AG04449 (cell line): Measurements from ENCODE around the gene PKP3.
"Not testable (repeated sequence)": the region's sequence is repeated elsewhere in the genome, so short reads cannot be mapped to it uniquely, and the experiment has no call there.

Source experiments
- CTCF ChIA-PET: fragments of 350-600 bp; formaldehyde crosslinking; extraction: SDS; loops from one replicate; lab custom pipeline; 2021; ENCODE audit warnings: antibody characterized with exemption; lab: Yijun Ruan, JAX
- POLR2A ChIA-PET: fragments of 400-600, 350-600 bp; formaldehyde crosslinking; extraction: SDS; loops from one replicate; lab custom pipeline; 2020; ENCODE audit warnings: antibody characterized with exemption, inconsistent platforms; lab: Yijun Ruan, JAX
- DNase-seq: peaks from one replicate; pipeline ENCODE4 v3.0.0-alpha.2; 2010; ENCODE audit warnings: low read depth, low spot score
- H3K4me3 ChIP-seq: 2 replicates; pipeline ENCODE4 v1.5.1; 2011; ENCODE audit warnings: low read depth, mild to moderate bottlenecking, control low read depth, low read length
- TF ChIP-seq, protein P1 (sequence below): IDR thresholded peaks from one replicate; pipeline ENCODE4 v1.5.1; 2011; ENCODE audit warnings: mild to moderate bottlenecking, moderate library complexity, low read length, control low read depth, inconsistent platforms; ENCODE audit not compliant: insufficient read depth; ENCODE audit errors: missing control alignments

Gene PKP3

DNA sequence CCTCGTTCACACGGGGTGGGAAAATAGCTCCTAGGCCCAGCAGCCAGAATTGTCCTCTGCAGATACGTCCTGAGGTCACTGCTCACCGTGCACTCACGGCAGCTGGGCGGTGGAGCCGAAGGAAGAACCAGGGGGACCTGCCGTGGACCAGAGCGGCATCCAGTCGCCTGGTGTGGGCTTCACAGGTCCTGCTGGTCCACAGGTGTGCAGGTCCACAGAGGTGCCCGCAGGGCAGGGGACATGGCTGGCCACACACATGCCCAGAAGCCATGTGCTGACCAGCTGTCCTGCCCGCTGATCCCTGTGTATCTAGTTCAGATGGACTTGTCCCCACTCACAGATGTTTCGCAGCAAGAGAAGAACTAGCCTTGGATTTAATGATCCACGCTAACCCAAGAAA is 10.6 kb upstream of the PKP3 start:
- no peak overlapping the region for H3K4me3 ChIP-seq
- ChIA-PET CTCF (interaction anchor here (1.2 to 2.9 kb wide), 2 partner anchors 13 to 66 kb away, joined by 3 to 7 read pairs; no protein-coding TSS in a partner anchor), POLR2A (no interaction called here)
- TF ChIP-seq, protein P1, sequence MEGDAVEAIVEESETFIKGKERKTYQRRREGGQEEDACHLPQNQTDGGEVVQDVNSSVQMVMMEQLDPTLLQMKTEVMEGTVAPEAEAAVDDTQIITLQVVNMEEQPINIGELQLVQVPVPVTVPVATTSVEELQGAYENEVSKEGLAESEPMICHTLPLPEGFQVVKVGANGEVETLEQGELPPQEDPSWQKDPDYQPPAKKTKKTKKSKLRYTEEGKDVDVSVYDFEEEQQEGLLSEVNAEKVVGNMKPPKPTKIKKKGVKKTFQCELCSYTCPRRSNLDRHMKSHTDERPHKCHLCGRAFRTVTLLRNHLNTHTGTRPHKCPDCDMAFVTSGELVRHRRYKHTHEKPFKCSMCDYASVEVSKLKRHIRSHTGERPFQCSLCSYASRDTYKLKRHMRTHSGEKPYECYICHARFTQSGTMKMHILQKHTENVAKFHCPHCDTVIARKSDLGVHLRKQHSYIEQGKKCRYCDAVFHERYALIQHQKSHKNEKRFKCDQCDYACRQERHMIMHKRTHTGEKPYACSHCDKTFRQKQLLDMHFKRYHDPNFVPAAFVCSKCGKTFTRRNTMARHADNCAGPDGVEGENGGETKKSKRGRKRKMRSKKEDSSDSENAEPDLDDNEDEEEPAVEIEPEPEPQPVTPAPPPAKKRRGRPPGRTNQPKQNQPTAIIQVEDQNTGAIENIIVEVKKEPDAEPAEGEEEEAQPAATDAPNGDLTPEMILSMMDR: no peak
- DNase-seq: no peak

DNA sequence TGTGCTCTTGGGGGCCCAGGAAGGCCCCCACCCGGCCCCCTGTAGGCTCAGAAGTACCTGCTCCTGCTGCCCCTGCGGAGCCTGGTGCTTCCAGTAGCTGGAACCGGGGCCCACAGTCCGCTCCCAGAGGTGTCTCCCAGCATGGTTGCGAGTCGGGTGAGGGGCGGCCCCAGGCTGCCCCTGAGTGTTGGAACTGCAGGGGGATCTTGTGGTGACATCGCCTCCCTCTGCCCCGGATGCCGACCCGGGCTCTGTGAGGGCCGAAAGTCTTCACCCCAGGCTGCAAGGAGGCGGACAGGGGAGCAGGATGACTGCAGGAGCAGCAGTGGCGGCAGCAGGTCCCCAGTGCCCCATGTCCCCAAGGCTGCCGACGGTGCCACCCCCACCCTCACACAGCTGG is 9.5 kb upstream of the PKP3 start:
- no peak for DNase-seq
- H3K4me3 ChIP-seq: no peak overlapping the region
- ChIA-PET POLR2A (no interaction called here), CTCF (interaction anchor here (1.2 to 2.9 kb wide), 2 partner anchors 12 to 65 kb away, joined by 3 to 7 read pairs; no protein-coding TSS in a partner anchor)
- TF ChIP-seq, protein P1: no peak

DNA sequence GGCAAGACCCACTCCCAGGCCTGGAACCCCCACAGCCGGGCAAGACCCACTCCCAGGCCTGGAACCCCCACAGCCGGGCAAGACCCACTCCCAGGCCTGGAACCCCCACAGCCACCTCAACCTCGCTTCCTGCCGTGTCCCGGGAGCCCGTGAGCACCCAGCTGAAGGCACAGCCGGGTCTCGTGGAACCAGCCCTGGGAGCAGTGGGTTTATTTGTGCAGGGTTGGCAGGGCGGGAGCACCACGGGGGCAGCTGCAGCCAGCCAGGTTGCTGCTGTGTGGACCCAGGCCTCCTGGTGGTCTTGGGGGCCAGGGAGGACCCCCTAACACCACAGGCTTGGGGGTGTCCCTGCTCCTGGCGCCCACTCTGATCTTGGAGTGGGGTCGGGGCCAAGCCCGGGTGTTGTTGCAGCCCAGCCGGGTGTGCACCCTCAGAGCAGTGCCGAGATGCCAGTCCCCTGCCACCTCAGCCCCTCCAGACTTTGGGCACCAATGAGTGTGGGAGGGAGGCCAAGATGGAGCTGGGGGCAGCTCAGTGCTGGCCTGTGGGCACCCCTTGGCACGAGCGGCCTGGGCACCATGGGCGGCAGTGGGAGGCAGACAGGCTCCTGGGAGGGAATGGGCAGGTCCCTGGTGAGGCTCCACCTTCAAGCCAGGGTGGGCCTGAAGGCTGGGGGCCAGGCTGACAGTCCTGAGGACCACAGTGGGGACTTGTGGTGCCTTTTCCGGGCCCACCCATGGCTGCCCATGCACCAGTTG is 8.2 kb upstream of the PKP3 start:
- no peak for DNase-seq
- H3K4me3 ChIP-seq: no peak overlapping the region
- CTCF ChIA-PET: interaction anchor here (1.0 to 1.7 kb wide), 2 partner anchors 15 to 80 kb away, joined by 3 to 6 read pairs; no protein-coding TSS in a partner anchor
- TF ChIP-seq, protein P1: no peak
- POLR2A ChIA-PET: no interaction called here

DNA sequence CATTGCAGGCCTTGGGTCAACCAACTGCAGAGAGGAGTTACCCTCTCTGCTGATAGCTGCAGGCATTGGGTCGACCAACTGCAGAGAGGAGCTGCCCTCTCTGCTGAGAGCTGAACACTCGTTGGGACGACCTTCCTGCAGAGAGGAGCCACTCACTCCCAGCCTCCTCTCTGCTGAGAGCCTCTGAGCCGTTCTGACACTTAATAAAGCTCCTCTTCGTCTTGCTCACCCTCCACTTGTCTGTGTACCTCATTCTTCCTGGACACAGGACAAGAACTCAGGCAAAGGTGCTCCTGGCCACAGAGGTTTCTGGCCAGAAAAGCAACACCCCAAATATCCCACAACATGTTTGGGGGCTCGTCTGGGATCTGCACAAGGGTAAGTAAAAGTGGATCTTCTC is 7.5 kb upstream of the PKP3 start:
- TF ChIP-seq, protein P1: no peak
- no peak for DNase-seq
- CTCF ChIA-PET: interaction anchor here (1.0 to 1.7 kb wide), 2 partner anchors 16 to 81 kb away, joined by 3 to 6 read pairs; no protein-coding TSS in a partner anchor
- POLR2A ChIA-PET: no interaction called here
- H3K4me3 ChIP-seq: no peak overlapping the region

DNA sequence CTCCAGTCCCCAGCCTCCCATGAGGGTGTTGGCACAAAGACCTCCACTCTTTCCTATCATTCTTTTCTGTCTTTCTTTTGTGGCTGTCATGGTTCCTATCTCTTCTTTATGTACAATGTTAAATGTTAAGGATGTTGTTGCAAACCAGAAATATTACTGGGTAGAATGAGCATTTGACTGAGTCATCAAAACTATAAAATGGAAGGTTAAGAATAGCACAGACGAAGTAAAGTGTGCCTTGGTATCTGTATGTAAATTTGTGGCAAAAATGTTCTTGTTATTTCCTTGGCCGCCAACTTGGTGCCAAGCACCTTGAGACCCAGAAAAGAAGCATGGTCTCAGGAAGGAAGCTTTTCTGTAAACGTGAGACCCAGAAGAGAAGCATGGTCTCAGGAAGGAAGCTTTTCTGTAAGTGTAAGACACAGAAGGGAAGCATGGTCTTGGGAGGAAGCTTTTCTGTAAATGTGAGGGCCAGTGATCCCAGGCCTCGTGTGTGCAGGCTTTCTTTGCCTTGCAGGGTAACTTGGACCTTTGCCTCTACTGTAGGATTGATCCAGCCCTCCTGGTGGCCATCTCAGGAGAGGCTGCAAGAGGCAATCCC is 6.7 kb upstream of the PKP3 start:
- ChIA-PET POLR2A (no interaction called here), CTCF (interaction anchor here (0.9 to 1.7 kb wide), 5 partner anchors 10 to 81 kb away, joined by 3 to 6 read pairs (median 3); no protein-coding TSS in a partner anchor)
- no peak overlapping the region for H3K4me3 ChIP-seq
- TF ChIP-seq, protein P1: peak; percentile 8
- DNase-seq: no peak

DNA sequence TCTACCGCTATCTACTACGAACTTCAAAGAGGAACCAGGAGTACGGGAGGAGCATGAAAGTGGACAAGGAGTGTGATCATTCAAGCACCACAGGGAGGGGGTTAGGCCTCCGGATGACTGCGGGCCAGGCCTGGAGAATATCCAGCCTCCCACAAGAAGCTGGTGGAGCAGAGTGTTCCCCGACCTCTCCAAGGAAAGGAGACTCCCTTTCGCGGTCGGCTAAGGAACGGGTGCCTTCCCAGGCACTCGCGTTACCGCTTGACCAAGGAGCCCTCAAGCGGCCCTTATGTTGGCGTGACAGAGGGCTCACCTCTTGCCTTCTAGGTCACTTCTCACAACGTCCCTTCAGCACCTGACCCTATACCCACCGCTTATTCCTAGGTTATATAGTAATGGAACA is 4.6 kb upstream of the PKP3 start:
- POLR2A ChIA-PET, H3K4me3 ChIP-seq, DNase-seq: not testable (repeated sequence)
- CTCF ChIA-PET: interaction anchor here (1.0 kb wide), 1 partner anchor 58 kb away, joined by 4 read pairs; no protein-coding TSS in a partner anchor
